Kidney (tissue), 14 donors: ENCODE results near the gene IVNS1ABP. TPM values are rescaled to one million over a fixed set of nuclear protein-coding genes. Genes with fewer than 3 reads are reported as not detected.
A peak's percentile ranks its signal among the peaks of the same experiment; 100 is the strongest.

Experiments
- DNase-seq, 5 donors: peaks; one replicate each; pipeline ENCODE4 v3.0.0-alpha.2; 2013 to 2020
- FAIRE-seq: peaks from 2 replicates; lab custom pipeline; 2012; peaks lifted over from hg19 to GRCh38; lab: Jason Lieb, UNC
- H3K27ac ChIP-seq, 2 donors: one replicate each; pipeline ENCODE4 v1.7.0; 2013; ENCODE audit warnings: low read depth in 2 of 2, low read length in 2 of 2, inconsistent platforms in 1 of 2
- H3K27me3 ChIP-seq: one replicate; pipeline ENCODE4 v1.7.1; 2013; ENCODE audit warnings: low read length, inconsistent platforms; ENCODE audit not compliant: control insufficient read depth, insufficient read depth
- H3K36me3 ChIP-seq, 3 donors: one replicate each; pipeline versions ENCODE4 v1.7.0 to v1.7.1; 2013; ENCODE audit warnings: low read length in 3 of 3, control low read depth in 1 of 3, inconsistent platforms in 1 of 3; ENCODE audit not compliant: insufficient read depth in 3 of 3, control insufficient read depth in 2 of 3
- H3K4me1 ChIP-seq, 3 donors: one replicate each; pipeline versions ENCODE4 v1.7.0 to v1.7.1; 2013; ENCODE audit warnings: low read length in 3 of 3, inconsistent platforms in 1 of 3, low read depth in 1 of 3; ENCODE audit not compliant: control insufficient read depth in 2 of 3, insufficient read depth in 2 of 3
- H3K4me3 ChIP-seq, 3 donors: one replicate each; pipeline versions ENCODE4 v1.7.0 to v1.8.1; 2013; ENCODE audit warnings: low read length in 3 of 3, control low read depth in 1 of 3, inconsistent platforms in 1 of 3
- H3K9ac ChIP-seq, 3 donors: one replicate each; pipeline versions ENCODE4 v1.7.0 to v1.7.1; 2013; ENCODE audit warnings: low read length in 3 of 3, control low read depth in 1 of 3, inconsistent platforms in 1 of 3
- H3K9me3 ChIP-seq, 3 donors: one replicate each; pipeline versions ENCODE4 v1.7.0 to v1.7.1; 2013; ENCODE audit warnings: low read length in 3 of 3, control low read depth in 1 of 3, inconsistent platforms in 1 of 3; ENCODE audit not compliant: control insufficient read depth in 2 of 3, insufficient read depth in 1 of 3
- intact Hi-C: fragments of 100-400 bp; cut with DNase I; formaldehyde crosslinking; loops from one replicate; pipeline ENCODE4 v1.11.1; 2022
- polyA plus RNA-seq: library from polyadenylated mRNA; stranded (reverse); fragments of 350-450 nt; fragmentation: Illumina TruSeq; extraction: RNeasy Lipid Tissue Mini Kit (QIAGEN cat#74804); gene quantifications from one replicate; pipeline ENCODE4 v1.2.3, GENCODE V29; 2014; ENCODE audit warnings: low read depth, low replicate concordance; ENCODE audit not compliant: insufficient read depth
- total RNA-seq: library from RNA; stranded (reverse); fragmentation: NEBNext Ultra II Directional; extraction: Animal tissue kit (Norgen Biotek cat#: 25700); gene quantifications from one replicate; pipeline ENCODE4 v1.2.1, GENCODE V29; 2021
- TF ChIP-seq, protein P1 (sequence below): IDR thresholded peaks from 3 replicates; pipeline ENCODE4 v1.5.1; 2012; ENCODE audit warnings: mild to moderate bottlenecking, moderate library complexity, borderline replicate concordance; ENCODE audit not compliant: insufficient read depth; ENCODE audit errors: extremely low read depth
- donor health status: control.
- donor health status: control.
- donor health status: control.
- donor health status: control.
- donor health status: control.
- donor health status: DM: yes; HTN: yes; CAD: no.
- donor health status: Normal renal cell carcinoma (clear cell type).

The IVNS1ABP gene
- total and polyA plus RNA-seq, 2 donors from 2014 or later: 115 to 198 TPM

DNA sequence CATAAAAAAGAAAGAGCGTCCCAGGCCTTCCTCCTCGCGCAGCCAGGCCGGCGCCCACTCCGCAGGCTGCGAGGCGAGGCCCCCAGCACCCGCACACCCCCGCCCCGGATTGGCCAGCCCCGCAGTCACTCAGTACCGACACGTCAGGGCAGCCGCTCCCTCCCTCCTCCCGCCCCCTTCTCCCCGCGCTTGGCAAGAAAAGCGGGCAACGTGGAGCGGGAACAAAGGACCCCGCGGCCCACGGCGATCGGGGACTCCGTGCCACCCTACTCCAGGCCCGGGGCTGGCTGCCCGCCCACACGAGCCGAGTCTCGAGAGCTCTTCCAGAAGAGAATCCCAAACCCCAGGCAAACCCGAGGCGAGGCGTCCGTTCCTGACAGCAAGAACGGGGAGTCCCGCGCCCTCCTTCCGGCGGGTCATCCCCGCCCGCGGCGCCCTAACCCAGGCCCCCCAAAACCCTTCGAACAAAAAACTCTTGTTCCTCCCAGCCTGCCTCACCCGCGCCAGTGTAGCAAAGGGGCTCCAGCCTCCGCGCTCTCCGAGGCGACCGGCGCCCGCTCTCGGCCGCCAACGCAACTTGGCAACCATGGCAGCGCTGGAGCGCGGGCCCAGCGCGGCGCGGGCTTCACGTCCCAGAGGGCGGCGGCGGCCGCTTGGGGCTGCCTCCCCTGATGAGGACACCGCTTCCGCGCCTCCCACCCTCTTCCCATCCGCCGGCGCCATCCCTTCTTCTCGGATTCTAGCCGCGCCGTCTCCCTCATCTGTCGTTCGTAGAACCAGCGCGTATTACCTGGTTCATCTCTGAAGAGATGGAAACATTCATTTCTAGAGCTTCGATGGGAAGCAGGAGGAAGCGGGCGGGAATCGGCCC lies 645 bp downstream of the IVNS1ABP start:
- peak overlapping the region; percentile 69 to 95 (median 92) for H3K4me3 ChIP-seq
- peaks cover 0 to 4% (median 0%) of the 10 kb centered on the region in 3 donors for H3K36me3 ChIP-seq
- H3K9ac ChIP-seq: peak overlapping the region; percentile 69 to 98 (median 87)
- TF ChIP-seq, protein P1, sequence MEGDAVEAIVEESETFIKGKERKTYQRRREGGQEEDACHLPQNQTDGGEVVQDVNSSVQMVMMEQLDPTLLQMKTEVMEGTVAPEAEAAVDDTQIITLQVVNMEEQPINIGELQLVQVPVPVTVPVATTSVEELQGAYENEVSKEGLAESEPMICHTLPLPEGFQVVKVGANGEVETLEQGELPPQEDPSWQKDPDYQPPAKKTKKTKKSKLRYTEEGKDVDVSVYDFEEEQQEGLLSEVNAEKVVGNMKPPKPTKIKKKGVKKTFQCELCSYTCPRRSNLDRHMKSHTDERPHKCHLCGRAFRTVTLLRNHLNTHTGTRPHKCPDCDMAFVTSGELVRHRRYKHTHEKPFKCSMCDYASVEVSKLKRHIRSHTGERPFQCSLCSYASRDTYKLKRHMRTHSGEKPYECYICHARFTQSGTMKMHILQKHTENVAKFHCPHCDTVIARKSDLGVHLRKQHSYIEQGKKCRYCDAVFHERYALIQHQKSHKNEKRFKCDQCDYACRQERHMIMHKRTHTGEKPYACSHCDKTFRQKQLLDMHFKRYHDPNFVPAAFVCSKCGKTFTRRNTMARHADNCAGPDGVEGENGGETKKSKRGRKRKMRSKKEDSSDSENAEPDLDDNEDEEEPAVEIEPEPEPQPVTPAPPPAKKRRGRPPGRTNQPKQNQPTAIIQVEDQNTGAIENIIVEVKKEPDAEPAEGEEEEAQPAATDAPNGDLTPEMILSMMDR: no peak
- H3K27ac ChIP-seq: peak overlapping the region; percentile 97
- intact Hi-C loops: no loop called here
- FAIRE-seq (no peak), DNase-seq (peak; percentile 95 to 97 (median 96))
- peaks cover 0 to 10% (median 6%) of the 10 kb centered on the region in 3 donors for H3K4me1 ChIP-seq
- H3K27me3 ChIP-seq: no peaks in the 10 kb centered on the region
- H3K9me3 ChIP-seq: no peaks in the 10 kb centered on the region

DNA sequence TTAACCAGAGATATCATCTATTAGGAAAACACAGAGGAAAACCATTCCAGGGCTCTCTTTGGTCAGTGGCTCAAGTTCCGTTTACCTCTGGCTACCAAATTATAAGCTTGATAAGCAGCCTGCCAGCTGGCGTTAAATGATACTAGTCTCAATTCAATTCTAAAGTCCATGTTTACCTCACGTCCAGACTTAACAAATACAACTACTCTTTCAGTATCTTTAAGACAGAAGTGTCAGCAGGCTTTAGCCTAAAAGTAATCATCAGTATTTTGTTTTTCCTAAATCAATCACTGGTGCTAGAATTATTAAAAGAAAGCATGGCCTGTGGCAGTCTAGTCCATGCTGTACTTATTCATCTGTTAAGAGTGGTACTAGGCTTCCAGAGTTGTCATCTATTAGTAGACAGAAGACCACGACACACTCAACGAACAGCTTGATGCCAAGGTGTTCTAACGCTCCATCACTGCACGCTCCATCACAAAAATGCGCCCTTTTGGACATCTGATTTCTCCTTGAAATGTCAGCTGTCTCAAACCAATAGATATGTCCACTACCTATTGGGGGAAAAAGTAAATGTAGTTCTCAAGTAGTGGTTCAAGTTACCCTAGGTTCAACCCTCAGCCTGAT lies 1.5 kb downstream of the IVNS1ABP start:
- Histone ChIP-seq H3K4me3 (peak overlapping the region; percentile 69 to 95 (median 92)), H3K36me3 (peaks cover 0 to 8% (median 0%) of the 10 kb centered on the region in 3 donors), H3K4me1 (peaks cover 0 to 14% (median 6%) of the 10 kb centered on the region in 3 donors), H3K27ac (peak overlapping the region; percentile 97), H3K27me3 (no peaks in the 10 kb centered on the region), H3K9me3 (no peaks in the 10 kb centered on the region), H3K9ac (peak overlapping the region; percentile 47 to 98 (median 87))
- intact Hi-C loops: no loop called here
- no peak for FAIRE-seq
- TF ChIP-seq, protein P1: no peak
- DNase-seq: peak in 1 of 5 donors; percentile 38

DNA sequence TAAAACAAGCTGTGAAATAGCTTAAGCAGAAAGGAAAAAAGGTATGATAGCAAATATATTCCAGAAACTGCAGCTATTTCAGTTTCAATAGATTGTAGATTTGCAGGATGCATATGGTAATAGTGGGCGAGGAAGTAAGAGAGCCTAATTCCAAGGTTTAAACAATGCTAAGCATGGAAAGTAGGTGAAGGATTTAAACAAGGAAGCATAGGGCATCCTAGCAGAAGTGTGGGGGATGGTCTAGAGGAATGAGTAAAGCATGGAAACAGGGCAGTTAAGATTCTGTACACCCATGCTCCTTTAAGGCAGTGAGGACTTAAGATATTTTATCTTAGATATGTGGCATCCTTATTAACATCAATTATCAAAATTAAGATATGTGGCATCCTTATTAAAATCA lies 2.6 kb downstream of the IVNS1ABP start:
- Histone ChIP-seq H3K4me3 (peak overlapping the region; percentile 69 to 95 (median 92)), H3K36me3 (peaks cover 0 to 8% (median 0%) of the 10 kb centered on the region in 3 donors), H3K27ac (peak overlapping the region; percentile 54 to 66), H3K27me3 (no peaks in the 10 kb centered on the region), H3K4me1 (peaks cover 3 to 14% (median 6%) of the 10 kb centered on the region in 3 donors), H3K9ac (peak overlapping the region; percentile 47 to 98 (median 68)), H3K9me3 (no peaks in the 10 kb centered on the region)
- FAIRE-seq: no peak
- intact Hi-C loops: no loop called here
- peak in 2 of 5 donors; percentile 42 to 45 for DNase-seq
- TF ChIP-seq, protein P1: no peak
